Mucosa of stomach (tissue), 1 donor: ENCODE results near the gene SCAF8.
"Not testable (repeated sequence)": the region's sequence is repeated elsewhere in the genome, so short reads cannot be mapped to it uniquely, and the experiment has no call there.

Experiments used
- H3K27me3 ChIP-seq: one replicate; pipeline ENCODE4 v1.7.0; 2013; ENCODE audit warnings: mild to moderate bottlenecking, low read length; ENCODE audit not compliant: control insufficient read depth, insufficient read depth
- H3K36me3 ChIP-seq: one replicate; pipeline ENCODE4 v1.7.0; 2013; ENCODE audit warnings: low read length; ENCODE audit not compliant: control insufficient read depth, insufficient read depth
- H3K4me1 ChIP-seq: one replicate; pipeline ENCODE4 v1.7.0; 2013; ENCODE audit warnings: mild to moderate bottlenecking, low read length; ENCODE audit not compliant: control insufficient read depth, insufficient read depth
- H3K4me3 ChIP-seq: one replicate; pipeline ENCODE4 v1.7.0; 2013; ENCODE audit warnings: low read length
- H3K9ac ChIP-seq: one replicate; pipeline ENCODE4 v1.7.0; 2013; ENCODE audit warnings: mild to moderate bottlenecking, low read length, moderate library complexity
- H3K9me3 ChIP-seq: one replicate; pipeline ENCODE4 v1.7.0; 2013; ENCODE audit warnings: mild to moderate bottlenecking, low read length, moderate library complexity; ENCODE audit not compliant: control insufficient read depth
- donor health status: Pancreatic carcinoma.

Gene SCAF8

DNA sequence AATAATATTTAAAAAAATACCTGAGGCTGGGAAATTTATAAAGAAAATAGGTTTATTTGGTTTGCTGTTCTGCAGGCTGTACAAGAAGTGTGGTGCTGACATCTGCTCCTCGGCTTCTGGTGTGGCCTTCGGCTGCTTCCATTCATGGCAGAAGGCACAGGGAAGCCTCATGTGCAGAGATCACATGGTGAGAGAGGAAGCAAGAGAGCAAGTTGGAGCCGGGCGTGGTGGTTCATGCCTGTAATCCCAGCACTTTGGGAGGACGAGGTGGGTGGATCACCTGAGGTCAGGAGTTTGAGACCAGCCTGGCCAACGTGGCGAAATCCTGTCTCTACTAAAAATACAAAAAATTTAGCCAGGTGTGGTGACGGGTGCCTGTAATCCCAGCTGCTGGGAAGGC is 16.9 kb upstream of the SCAF8 start:
- peaks cover 10% of the 10 kb centered on the region for H3K4me1 ChIP-seq
- not testable (repeated sequence) for H3K36me3 ChIP-seq, H3K9me3 ChIP-seq, H3K4me3 ChIP-seq, H3K27me3 ChIP-seq, H3K9ac ChIP-seq

DNA sequence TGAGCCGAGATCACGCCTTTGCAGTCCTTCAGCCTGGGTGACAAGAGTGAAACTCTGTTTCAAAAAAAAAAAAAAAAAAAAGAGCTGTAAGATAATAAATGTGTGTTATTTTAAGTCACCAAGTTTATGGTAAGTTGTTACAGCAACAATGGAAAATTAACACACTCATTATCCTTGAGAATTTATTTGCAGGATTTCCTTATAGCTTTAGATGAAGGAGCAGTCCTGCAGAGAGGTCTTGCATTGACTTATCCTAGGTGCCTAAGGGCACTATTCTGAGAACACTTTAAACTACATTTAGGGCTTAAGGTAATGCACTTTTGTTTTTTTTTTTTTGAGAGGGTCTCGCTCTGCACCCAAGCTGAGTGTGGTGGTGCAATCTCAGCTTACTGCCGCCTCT is 13.8 kb upstream of the SCAF8 start:
- Histone ChIP-seq H3K9ac (no peak overlapping the region), H3K4me3 (no peak overlapping the region), H3K27me3 (no peaks in the 10 kb centered on the region), H3K36me3 (no peaks in the 10 kb centered on the region), H3K4me1 (peaks cover 10% of the 10 kb centered on the region), H3K9me3 (no peaks in the 10 kb centered on the region)

DNA sequence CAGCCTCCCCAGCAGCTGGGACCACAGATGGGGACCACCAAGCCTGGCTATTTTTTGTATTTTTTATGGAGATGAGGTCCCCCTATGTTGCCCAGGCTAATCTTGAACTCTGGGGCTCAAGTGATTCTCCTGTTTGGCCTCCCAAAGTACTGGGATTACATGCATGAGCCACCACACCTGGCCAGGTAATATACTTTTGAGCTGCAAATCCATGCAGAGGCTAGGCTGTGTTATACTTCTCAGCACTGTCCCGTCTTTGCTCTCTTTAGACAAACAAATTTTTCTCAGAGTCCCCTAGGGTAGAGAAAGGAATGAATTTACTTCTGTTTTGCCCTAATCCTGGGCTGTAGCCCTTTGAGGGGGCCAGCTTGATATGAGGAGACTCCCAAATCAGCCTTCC is 13.4 kb upstream of the SCAF8 start:
- H3K36me3 ChIP-seq = no peaks in the 10 kb centered on the region
- H3K9ac ChIP-seq = no peak overlapping the region
- no peaks in the 10 kb centered on the region for H3K9me3 ChIP-seq
- peaks cover 10% of the 10 kb centered on the region for H3K4me1 ChIP-seq
- H3K4me3 ChIP-seq = no peak overlapping the region
- no peaks in the 10 kb centered on the region for H3K27me3 ChIP-seq

DNA sequence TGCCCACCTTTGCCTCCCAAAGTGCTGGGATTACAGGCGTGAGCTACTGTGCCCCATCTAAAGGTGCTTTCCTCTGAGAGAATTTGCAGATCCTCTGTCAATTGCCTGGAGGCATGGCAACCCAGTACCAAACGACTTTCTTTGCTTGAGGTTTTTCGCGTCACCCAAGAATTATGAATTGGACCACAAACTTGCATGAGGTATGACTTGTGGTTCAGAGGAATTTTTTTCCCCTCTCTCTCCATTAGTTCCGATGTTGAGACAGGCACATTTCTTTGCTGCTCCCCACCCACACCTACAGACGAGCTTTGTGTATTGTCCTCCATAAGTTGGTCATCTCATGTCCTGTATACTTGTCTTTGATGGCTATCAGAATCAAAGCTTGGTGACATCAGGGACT is 11.8 kb upstream of the SCAF8 start:
- no peaks in the 10 kb centered on the region for H3K36me3 ChIP-seq
- no peaks in the 10 kb centered on the region for H3K9me3 ChIP-seq
- no peak overlapping the region for H3K4me3 ChIP-seq
- no peak overlapping the region for H3K9ac ChIP-seq
- no peaks in the 10 kb centered on the region for H3K27me3 ChIP-seq
- H3K4me1 ChIP-seq = peaks cover 3% of the 10 kb centered on the region

DNA sequence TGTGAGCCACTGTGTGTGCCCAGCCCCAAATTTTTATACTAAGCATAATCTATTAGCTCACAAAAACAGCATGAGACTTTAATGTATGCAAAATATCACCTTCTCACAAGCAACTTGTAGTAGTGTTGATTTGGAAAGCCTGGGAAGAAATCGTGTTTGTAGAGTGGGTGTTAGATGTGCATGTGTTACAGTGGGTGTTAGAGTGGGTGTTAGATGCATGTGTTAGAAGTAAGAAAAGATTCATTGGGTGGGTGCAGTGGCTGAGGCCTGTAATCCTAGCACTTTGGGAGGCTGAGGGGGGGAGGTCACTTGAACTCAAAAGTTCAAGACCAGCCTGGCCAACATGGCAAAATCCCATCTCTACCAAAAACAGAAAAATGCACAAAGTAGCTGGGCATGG is 6.3 kb upstream of the SCAF8 start:
- Histone ChIP-seq H3K9me3 (no peaks in the 10 kb centered on the region), H3K9ac (no peak overlapping the region), H3K27me3 (no peaks in the 10 kb centered on the region), H3K36me3 (no peaks in the 10 kb centered on the region), H3K4me1 (no peaks in the 10 kb centered on the region), H3K4me3 (no peak overlapping the region)

DNA sequence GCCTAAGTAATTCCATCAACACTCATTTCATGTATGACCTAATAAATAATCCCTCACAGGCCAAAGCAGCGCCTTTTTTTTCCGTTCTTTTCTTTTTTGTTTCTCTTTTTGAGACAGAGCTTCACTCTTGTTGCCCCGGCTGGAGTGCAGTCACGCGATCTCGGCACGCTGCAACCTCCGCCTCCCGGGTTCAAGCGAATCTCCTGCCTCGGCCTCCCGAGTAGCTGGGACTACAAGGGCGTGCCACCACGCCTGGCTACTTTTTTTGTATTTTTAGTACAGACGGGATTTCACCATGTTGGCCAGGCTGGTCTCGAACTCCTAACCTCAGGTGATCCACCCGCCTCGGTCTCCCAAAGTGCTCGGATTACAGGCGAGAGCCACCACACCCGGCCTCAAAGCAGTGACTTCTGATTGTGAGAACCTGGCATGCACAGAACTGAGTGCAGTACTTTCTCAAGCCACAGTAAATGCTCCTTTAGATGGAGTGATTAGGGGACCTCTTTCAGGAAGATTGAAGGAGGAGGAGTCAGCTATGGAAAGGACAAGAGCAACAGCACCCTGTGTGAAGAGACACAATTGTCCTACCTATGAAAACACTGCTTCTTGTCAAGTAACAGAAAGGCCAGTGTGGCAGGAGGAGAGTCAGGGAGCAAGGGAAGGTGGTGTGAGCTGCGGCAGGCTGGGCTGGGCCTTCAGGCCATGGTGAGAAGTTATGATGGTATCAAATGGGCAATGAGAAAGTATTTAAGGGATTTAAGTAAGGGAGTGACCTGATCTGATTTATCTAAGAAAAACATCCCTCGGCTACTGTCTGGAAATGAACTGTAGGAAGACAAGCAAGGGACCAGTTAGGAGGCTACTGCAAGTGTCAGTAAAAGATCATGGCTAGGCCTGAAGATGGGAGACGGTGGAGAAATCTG is 1.7 kb upstream of the SCAF8 start:
- H3K4me3 ChIP-seq = no peak overlapping the region
- no peak overlapping the region for H3K9ac ChIP-seq
- H3K36me3 ChIP-seq = no peaks in the 10 kb centered on the region

DNA sequence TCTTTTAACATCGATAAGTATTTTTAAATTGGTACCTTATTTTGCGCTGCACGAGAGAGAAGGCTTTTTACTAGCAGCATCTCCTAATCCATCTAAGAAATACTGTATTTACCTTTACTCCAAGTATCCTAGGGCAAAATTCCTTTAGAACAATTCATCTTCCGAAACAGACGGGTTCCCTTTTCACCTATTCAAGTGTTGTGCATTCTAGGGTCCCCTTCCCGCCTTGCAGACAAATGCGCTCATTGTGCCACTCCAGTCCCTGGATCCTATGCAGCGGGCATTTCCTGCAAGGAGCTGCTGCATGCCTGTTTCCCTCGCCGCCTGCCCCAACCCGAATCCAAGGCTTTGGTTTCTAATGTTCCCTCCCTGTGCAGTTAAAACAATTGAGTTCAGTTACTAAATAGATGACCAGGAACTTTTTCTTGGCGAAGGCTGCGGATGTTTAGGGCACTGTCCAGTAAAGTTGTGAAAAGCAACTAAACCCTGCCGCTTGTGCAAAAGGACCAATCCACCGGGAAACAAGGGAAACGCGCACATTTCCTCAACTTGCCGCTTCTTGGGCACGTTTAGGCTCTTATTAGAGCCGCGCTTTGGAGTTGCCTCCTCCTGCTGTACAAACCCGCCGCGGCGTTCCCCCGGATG is 556 bp upstream of the SCAF8 start:
- H3K9ac ChIP-seq = peak overlapping the region; percentile 92
- H3K4me3 ChIP-seq = peak overlapping the region; percentile 37
- H3K4me1 ChIP-seq = peaks cover 5% of the 10 kb centered on the region
- no peaks in the 10 kb centered on the region for H3K36me3 ChIP-seq
- H3K9me3 ChIP-seq = no peaks in the 10 kb centered on the region
- H3K27me3 ChIP-seq = no peaks in the 10 kb centered on the region

More for the DNA sequence above, 1.7 kb upstream of the SCAF8 start:
- H3K27me3 ChIP-seq = no peaks in the 10 kb centered on the region
- H3K4me1 ChIP-seq = peaks cover 5% of the 10 kb centered on the region
- H3K9me3 ChIP-seq = no peaks in the 10 kb centered on the region

DNA sequence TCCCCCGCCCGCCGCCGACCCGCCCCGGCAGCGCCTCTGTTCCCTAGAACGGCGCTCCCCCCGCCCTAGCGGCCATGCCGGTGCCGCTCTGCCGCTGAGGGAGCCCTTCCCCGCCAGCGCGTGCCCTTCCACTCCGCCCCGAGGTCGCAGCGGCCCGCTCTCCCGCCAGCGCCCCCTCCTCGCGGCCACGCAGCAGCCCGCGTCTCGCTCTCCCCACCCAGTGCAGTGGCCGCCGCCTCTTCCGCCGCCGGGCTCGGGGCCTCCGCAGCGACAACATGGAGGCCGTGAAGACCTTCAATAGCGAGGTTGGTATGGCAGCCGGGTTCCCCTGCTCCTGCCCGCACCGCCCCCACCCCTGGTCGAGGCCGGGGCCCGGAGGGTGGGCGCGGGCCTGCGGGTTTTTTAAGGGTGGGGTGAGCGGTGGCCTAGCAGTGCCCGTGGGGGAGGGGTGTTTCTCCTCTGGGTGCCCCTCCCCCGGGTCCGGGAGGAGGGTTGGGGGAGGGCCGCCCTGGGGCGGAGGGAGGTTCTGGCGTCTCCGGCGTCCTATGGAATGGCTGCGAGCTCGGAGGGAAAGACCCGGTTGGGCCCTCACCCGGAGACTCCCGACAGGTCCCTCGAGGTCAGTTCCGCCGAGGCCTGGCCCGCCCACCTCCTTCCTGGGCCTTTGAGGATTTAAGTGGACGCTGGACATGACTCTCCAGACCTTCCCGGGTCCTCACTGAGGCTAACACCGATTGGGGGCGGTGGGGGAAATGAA is 588 bp downstream of the SCAF8 start:
- Histone ChIP-seq H3K9ac (peak overlapping the region; percentile 92), H3K4me3 (peak overlapping the region; percentile 37), H3K36me3 (no peaks in the 10 kb centered on the region), H3K4me1 (peaks cover 5% of the 10 kb centered on the region), H3K27me3 (no peaks in the 10 kb centered on the region), H3K9me3 (no peaks in the 10 kb centered on the region)

DNA sequence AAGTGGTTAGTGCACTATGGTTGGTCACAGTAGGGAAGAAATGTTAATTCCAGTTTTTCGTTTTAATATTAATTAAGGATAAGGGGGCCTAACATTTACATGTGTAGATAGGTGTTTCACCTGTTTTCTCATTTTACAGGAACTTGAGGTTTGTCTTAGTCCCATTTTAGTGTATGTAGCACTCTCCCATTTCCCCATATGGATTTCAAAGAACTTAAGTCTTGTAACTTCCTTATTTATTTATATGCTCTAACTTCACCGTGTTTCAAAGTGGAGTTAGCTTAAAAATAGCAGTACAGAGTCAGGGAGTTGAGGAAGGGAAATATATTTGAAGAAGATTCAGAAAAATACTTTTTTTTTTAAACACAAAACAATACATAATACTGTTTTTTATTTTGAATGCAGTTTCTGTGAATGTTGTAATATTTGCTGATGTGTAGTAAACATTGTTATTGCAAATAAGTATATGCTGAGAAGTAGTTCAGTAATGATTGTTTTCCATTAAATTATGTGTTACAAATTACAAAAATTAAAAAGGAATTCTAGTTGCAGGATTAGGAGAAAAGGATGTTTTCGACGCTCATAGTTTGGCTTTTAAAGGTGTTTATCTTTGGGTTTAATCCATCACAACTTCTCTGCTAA is 3.5 kb downstream of the SCAF8 start:
- H3K36me3 ChIP-seq = no peaks in the 10 kb centered on the region
- no peak overlapping the region for H3K9ac ChIP-seq
- peaks cover 5% of the 10 kb centered on the region for H3K4me1 ChIP-seq
- H3K9me3 ChIP-seq = no peaks in the 10 kb centered on the region
- H3K4me3 ChIP-seq = no peak overlapping the region
- H3K27me3 ChIP-seq = no peaks in the 10 kb centered on the region

DNA sequence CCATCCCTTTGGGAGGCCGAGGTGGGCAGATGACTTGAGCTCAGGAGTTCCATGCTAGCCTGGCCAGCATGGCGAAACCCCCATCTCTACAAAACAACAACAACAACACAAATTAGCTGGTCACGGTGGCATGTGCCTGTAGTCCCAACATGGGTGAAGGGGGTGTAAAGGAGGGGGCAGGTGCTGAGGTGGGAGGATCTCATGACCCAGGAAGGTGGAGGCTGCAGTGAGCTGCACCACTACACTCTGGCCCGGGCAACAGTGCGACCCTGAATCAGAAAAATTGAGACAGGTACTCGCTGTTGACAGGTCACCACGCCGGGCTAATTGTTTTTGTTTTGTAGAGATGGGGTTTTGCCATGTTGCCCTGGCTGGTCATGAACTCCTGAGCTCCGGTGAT is 4.2 kb downstream of the SCAF8 start:
- Histone ChIP-seq H3K27me3 (no peaks in the 10 kb centered on the region), H3K4me1 (peaks cover under 1% of the 10 kb centered on the region), H3K9me3 (no peaks in the 10 kb centered on the region), H3K36me3 (peaks cover 2% of the 10 kb centered on the region), H3K4me3 (no peak overlapping the region), H3K9ac (no peak overlapping the region)

DNA sequence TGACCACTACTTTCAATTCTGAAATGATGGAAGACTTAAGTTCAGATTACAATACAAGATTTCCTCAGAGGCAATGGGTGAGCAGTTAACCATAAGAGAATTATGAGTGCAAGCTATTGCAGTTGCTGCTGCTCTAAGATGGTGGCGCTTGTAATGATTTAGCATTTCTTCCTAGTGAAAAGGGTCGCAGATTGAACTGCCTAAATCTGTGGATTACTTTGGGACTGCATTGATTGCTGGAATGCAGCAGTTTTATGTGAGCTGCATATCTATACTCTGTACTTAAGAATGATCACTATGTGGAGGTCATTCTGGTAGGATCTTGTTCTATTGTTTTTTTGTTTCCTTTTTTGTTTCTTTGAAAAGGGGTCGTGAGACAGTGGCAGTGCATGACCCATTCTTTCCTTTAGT is 5.3 kb downstream of the SCAF8 start:
- Histone ChIP-seq H3K9ac (no peak overlapping the region), H3K27me3 (no peaks in the 10 kb centered on the region), H3K36me3 (peaks cover 3% of the 10 kb centered on the region), H3K9me3 (no peaks in the 10 kb centered on the region), H3K4me1 (no peaks in the 10 kb centered on the region), H3K4me3 (no peak overlapping the region)
